ENCODE results near the gene KCNQ1. TPM values are rescaled to one million over a fixed set of nuclear protein-coding genes. Genes with fewer than 3 reads are reported as not detected.
A peak's percentile ranks its signal among the peaks of the same experiment; 100 is the strongest.

The KCNQ1 gene
- total and polyA plus RNA-seq, 5 experiments from 2014 or later = 8.7 to 25.1 (median 22.9) TPM

DNA sequence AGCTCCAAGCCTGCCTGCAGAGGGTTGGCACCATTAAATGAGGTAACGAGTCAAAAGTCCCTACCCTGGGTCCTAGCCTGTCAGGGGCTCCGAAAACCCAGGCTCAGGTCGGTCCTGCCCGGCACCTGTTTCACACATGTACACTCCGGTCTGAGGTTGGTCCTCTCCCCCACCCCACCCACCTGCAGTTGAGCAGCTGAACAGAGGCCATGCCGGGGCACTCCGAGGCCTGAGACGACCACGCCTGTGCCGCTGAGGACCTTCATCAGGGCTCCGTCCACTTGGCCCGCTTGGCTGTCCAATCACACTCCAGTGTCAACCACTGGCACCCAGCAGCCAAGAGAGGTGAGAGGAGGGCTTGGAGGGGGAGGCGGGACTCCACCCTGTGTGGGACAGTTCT, 42.7 kb upstream of the KCNQ1 start:
- no peaks in the 10 kb centered on the region for H3K27me3 Mint-ChIP-seq
- H3K4me1 Mint-ChIP-seq = peaks cover 3 to 25% (median 18%) of the 10 kb centered on the region in 4 donors
- DNase-seq (no peak), ATAC-seq (no peak)
- peak overlapping the region; percentile 74 to 97 (median 91) for H3K4me3 Mint-ChIP-seq
- H3K9me3 Mint-ChIP-seq = no peaks in the 10 kb centered on the region
- peak overlapping the region in 2 of 10 donors; percentile 26 to 49 for H3K27ac Mint-ChIP-seq
- H3K36me3 Mint-ChIP-seq = peaks cover 0 to 21% (median 0%) of the 10 kb centered on the region in 3 donors
- POLR2A ChIA-PET = interaction anchor here (8.2 kb wide), 1 partner anchor 100 kb away, joined by 113 read pairs; the partner anchor contains the start of genes C11orf21 and TSPAN32

DNA sequence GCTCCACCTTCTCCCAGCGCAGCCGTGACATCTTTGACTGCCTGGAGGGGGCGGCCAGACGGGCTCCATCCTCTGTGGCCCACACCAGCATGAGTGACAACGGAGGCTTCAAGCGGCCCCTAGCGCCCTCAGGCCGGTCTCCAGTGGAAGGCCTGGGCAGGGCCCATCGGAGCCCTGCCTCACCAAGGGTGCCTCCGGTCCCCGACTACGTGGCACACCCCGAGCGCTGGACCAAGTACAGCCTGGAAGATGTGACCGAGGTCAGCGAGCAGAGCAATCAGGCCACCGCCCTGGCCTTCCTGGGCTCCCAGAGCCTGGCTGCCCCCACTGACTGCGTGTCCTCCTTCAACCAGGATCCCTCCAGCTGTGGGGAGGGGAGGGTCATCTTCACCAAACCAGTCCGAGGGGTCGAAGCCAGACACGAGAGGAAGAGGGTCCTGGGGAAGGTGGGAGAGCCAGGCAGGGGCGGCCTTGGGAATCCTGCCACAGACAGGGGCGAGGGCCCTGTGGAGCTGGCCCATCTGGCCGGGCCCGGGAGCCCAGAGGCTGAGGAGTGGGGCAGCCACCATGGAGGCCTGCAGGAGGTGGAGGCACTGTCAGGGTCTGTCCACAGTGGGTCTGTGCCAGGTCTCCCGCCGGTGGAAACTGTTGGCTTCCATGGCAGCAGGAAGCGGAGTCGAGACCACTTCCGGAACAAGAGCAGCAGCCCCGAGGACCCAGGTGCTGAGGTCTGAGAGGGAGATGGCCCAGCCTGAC, 41.7 kb upstream of the KCNQ1 start:
- Mint-ChIP-seq H3K27me3 (no peaks in the 10 kb centered on the region), H3K4me3 (peak overlapping the region in 7 of 10 donors; percentile 11 to 94 (median 52)), H3K27ac (peak overlapping the region in 1 of 10 donors; percentile 56), H3K4me1 (peaks cover 3 to 25% (median 18%) of the 10 kb centered on the region in 4 donors), H3K36me3 (peaks cover 0 to 15% (median 0%) of the 10 kb centered on the region in 3 donors), H3K9me3 (no peaks in the 10 kb centered on the region)
- POLR2A ChIA-PET = interaction anchor here (1.5 to 8.2 kb wide), 2 partner anchors 94 to 101 kb away, joined by 3 to 113 read pairs; partner anchors contain the start of genes C11orf21 and TSPAN32
- DNase-seq (no peak), ATAC-seq (no peak)

DNA sequence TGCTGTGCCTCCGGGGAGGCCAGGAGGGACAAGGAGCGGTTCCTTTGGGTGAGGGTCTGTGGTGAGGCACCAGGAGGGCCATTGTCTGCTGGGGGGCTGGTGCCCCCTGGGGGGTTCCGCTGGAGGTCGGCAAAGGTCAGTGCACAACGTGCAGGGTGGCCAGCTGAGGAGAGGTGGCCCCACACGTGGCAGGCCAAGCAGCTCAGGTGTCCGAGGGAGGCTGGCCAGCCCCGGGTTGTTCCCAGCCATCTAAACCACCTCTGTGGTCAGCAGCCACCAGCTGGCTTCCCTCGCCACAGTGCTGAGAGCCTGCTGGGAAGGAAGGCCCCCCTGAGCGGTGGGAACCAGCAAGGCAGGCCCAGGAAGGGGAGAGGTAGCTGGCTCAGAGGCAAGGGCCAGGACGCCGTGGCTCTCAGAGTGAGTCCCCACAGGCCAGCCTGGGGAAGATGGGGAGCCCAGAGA, 40.0 kb upstream of the KCNQ1 start:
- H3K4me1 Mint-ChIP-seq = peaks cover 3 to 21% (median 11%) of the 10 kb centered on the region in 4 donors
- no peaks in the 10 kb centered on the region for H3K27me3 Mint-ChIP-seq
- POLR2A ChIA-PET = interaction anchor here (8.2 kb wide), 1 partner anchor 102 kb away, joined by 113 read pairs; the partner anchor contains the start of genes C11orf21 and TSPAN32
- ATAC-seq (no peak), DNase-seq (no peak)
- H3K4me3 Mint-ChIP-seq = no peak overlapping the region
- H3K36me3 Mint-ChIP-seq = peaks cover 0 to 15% (median 0%) of the 10 kb centered on the region in 3 donors
- H3K27ac Mint-ChIP-seq = peak overlapping the region in 1 of 10 donors; percentile 32
- no peaks in the 10 kb centered on the region for H3K9me3 Mint-ChIP-seq

DNA sequence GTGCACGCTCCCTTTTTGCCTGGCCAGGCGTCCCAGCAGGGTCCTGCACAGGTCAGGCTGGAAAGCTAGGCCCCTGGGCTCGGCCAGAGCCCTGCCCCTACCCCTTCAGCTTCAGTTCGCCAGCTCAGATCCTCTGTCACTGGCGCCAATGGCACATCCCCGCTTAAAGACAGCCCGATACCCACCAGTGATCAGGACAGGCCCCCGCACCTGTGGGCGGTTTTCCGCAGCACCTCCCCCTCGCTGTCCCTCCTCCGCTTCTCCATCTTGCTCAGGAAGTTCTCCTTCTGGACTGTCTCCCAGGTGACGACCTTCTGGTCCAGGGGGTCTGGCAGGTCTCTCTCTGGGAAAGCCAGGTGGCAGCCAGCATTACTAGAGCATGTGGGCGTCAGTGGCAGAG, 38.4 kb upstream of the KCNQ1 start:
- ATAC-seq (no peak), DNase-seq (no peak)
- Mint-ChIP-seq H3K9me3 (no peaks in the 10 kb centered on the region), H3K27me3 (no peaks in the 10 kb centered on the region), H3K27ac (peak overlapping the region in 3 of 10 donors; percentile 3 to 52 (median 50)), H3K36me3 (peaks cover 0 to 15% (median 0%) of the 10 kb centered on the region in 3 donors), H3K4me1 (peaks cover 1 to 15% (median 5%) of the 10 kb centered on the region in 4 donors), H3K4me3 (peak overlapping the region in 1 of 10 donors; percentile 53)
- POLR2A ChIA-PET = interaction anchor here (8.2 kb wide), 1 partner anchor 104 kb away, joined by 113 read pairs; the partner anchor contains the start of genes C11orf21 and TSPAN32

DNA sequence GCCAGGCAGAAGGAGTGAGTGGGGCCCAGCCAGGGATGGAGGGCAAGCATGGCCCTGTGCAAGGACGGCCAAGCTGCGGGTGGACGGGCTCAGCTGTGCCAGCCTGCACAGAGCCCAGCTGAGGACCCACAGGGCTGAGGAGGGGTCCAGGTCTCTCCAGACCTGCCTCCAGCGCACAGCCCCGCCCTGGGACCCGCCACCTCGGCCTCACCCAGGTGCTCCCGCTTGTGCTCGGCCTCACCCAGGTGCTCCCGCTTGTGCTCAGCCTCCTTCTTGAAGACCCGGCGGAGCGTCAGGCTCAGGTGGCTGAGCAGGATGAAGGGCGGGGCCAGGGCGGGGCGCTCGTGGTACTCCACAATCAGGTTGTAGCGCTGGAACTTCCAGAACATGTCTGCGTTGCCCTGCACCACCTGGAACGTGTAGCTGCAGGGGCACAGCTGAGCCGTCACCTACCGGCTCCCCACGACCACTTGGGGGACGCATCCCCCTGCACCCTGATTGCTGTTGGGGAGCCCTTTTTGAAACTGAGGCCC, 37.9 kb upstream of the KCNQ1 start:
- H3K36me3 Mint-ChIP-seq = peaks cover 0 to 15% (median 0%) of the 10 kb centered on the region in 3 donors
- peaks cover 0 to 10% (median 2%) of the 10 kb centered on the region in 4 donors for H3K4me1 Mint-ChIP-seq

DNA sequence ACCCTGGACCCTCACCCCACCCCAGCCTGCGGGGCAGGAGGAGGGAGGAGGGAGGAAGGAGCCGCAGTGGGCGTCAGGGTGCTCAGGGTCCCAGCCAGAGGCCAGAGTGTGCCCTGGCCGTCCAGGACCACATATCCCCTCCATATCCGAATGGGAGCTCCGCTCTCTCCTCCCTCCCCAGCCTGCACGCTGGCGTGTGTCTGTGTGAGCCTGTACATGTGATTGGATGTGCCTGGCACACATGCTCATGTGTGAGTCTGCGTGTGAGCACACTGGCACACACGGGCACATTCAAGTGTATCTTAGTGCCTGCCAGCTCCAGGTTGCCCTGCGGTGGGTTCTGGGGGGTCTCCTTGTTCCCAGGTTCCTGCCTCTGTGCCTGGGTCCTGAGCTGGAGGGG, 36.1 kb upstream of the KCNQ1 start:
- DNase-seq (no peak), ATAC-seq (no peak)
- H3K4me1 Mint-ChIP-seq = no peaks in the 10 kb centered on the region
- POLR2A ChIA-PET = interaction anchor here (1.3 kb wide), 1 partner anchor 106 kb away, joined by 3 read pairs; no protein-coding TSS in a partner anchor
- H3K9me3 Mint-ChIP-seq = no peaks in the 10 kb centered on the region
- H3K27ac Mint-ChIP-seq = no peak overlapping the region
- H3K4me3 Mint-ChIP-seq = no peak overlapping the region
- no peaks in the 10 kb centered on the region for H3K27me3 Mint-ChIP-seq
- H3K36me3 Mint-ChIP-seq = peaks cover 0 to 2% (median 0%) of the 10 kb centered on the region in 3 donors

More for the DNA sequence above, 37.9 kb upstream of the KCNQ1 start:
- no peaks in the 10 kb centered on the region for H3K27me3 Mint-ChIP-seq
- no peak overlapping the region for H3K4me3 Mint-ChIP-seq
- H3K27ac Mint-ChIP-seq = peak overlapping the region in 1 of 10 donors; percentile 3
- no peak for DNase-seq
- no peaks in the 10 kb centered on the region for H3K9me3 Mint-ChIP-seq
- no peak for ATAC-seq
- POLR2A ChIA-PET = interaction anchor here (8.2 kb wide), 1 partner anchor 104 kb away, joined by 113 read pairs; the partner anchor contains the start of genes C11orf21 and TSPAN32

DNA sequence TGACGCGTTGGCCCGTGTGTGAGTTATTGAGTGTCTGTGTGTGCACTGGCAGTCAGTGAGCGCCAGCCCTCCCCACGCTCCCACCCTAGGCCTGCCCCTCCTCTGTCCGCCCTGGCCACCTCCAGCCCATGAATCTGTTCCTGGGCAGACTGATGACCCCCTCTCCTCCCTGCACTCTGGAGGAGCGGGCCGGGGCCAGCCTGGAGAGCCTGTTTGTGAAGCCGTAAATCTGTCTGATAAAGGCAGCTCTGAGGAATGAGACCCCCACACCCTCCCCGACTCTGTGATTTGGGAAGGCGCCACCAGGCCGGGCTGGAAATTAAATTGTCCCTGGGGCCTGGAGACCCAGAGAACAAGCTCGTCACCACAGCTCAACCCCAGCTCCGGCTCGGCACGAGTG, 35.7 kb upstream of the KCNQ1 start:
- ATAC-seq (no peak), DNase-seq (no peak)
- no peaks in the 10 kb centered on the region for H3K36me3 Mint-ChIP-seq
- no peaks in the 10 kb centered on the region for H3K27me3 Mint-ChIP-seq
- H3K27ac Mint-ChIP-seq = peak overlapping the region in 1 of 10 donors; percentile 18
- no peaks in the 10 kb centered on the region for H3K9me3 Mint-ChIP-seq
- no peak overlapping the region for H3K4me3 Mint-ChIP-seq
- POLR2A ChIA-PET = interaction anchor here (1.0 to 1.3 kb wide), 2 partner anchors 107 to 111 kb away, joined by 3 read pairs; no protein-coding TSS in a partner anchor
- H3K4me1 Mint-ChIP-seq = no peaks in the 10 kb centered on the region

DNA sequence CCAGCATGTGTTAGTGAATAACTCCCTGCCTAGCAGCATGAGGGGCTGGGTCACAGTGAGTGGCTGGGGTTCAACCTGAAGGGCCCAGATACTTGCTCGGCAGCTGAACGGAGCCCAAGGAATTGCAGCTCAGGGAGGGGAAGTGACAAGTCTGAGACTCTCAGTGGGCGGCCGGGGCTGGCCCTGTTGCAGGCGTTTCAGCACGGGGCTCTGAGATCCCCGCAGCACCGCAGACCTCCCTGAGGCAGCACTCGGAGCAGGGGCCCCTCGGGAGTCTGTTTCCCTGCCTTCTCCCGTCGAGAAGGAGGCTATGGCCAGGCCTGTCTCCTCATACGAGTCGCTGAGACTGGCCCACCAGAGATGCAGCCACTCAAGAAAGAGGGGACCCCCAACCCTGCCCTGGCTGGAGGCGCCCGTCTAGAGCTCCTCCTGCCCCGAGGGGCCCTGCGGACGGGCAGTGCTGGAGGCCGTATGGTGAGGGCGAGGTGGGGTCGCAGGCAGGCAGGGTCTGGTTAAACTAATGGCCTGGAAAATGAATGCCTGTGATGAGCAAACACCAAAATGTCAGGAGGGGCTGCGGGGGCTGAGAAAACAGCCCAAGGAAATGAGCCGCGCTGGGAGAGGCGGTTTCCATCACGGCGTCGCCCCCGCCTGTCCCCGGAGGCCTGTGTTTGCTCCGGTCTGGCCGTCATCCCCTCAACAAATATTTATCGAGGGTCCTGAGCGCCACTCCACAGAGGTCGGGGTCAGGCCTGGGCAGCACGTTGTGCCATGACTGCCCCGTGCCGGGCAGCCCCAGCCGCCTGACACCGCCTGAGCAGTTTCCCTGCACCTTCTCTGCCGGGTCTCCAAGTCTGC, 35.0 kb upstream of the KCNQ1 start:
- H3K36me3 Mint-ChIP-seq = no peaks in the 10 kb centered on the region
- no peaks in the 10 kb centered on the region for H3K9me3 Mint-ChIP-seq
- ATAC-seq (no peak), DNase-seq (no peak)
- no peak overlapping the region for H3K27ac Mint-ChIP-seq
- no peaks in the 10 kb centered on the region for H3K27me3 Mint-ChIP-seq
- POLR2A ChIA-PET = interaction anchor here (1.0 kb wide), 1 partner anchor 112 kb away, joined by 3 read pairs; no protein-coding TSS in a partner anchor
- no peak overlapping the region for H3K4me3 Mint-ChIP-seq
- no peaks in the 10 kb centered on the region for H3K4me1 Mint-ChIP-seq

DNA sequence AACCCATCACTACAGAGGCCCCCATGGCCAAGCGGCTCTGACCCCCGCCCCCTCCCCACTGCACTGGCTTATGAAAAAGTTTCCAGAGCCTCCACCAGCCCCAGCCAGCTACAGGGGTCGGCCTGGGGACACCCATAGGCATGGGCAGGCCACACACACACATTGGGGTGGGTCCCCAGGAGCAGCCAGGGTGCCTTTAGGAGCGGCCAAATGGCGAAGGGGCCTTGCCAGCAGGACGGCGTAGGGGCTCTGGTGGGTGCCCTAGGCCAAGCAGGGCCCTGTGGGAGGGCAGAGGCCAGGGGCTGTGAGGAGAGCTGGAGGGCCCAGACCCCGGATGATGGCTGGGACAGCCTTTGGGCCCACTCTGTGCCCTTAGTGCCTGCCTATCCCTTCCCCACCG, 34.2 kb upstream of the KCNQ1 start:
- H3K36me3 Mint-ChIP-seq = no peaks in the 10 kb centered on the region
- H3K4me3 Mint-ChIP-seq = no peak overlapping the region
- H3K27me3 Mint-ChIP-seq = no peaks in the 10 kb centered on the region
- H3K27ac Mint-ChIP-seq = no peak overlapping the region
- DNase-seq (no peak), ATAC-seq (no peak)
- no peaks in the 10 kb centered on the region for H3K9me3 Mint-ChIP-seq
- H3K4me1 Mint-ChIP-seq = no peaks in the 10 kb centered on the region
- POLR2A ChIA-PET = no interaction called here

DNA sequence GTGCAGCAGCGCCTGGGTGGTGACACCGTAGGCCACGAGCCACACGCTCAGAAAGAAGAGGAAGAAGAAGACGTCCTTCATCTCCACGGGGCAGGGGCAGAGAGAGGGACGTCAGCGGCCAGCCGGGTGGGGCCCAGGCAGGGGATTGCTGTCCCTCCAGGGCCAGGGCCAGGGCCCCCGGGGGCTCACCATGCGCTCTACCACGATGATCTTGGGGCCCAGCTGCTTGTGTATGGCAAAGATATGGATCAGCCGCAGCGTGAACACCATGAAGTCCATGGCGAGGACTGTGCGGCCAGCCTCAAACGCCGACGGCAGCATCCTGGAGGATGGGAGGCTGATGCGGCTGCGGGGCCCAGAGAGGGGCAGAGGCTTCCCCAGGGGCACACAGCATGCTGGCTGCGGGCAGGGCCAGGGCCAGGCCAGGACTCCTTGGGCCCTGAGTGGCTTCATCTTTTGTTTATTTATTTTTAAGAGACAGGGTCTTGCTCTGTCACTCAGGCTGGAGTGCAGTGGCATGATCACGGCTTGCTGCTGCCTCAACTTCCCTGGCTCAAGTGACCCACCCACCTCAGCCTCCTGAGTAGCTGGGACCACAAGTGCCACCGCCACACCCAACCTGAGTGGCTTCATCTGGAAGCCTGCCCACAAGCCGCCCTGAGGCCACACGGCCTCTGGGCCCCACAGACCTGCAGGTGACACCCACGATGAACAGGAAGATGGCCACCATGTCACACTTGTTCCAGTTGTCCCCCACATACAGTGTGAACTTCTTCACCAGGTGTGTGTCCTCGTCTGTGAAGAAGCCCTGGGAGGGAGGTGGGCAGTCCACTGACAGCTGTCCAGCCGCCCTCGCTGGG, 33.1 kb upstream of the KCNQ1 start:
- no peak for DNase-seq
- peak overlapping the region in 1 of 10 donors; percentile 74 for H3K27ac Mint-ChIP-seq
- H3K9me3 Mint-ChIP-seq = no peaks in the 10 kb centered on the region
- H3K4me1 Mint-ChIP-seq = no peaks in the 10 kb centered on the region
- no peak for ATAC-seq
- POLR2A ChIA-PET = no interaction called here
- H3K27me3 Mint-ChIP-seq = no peaks in the 10 kb centered on the region
- no peak overlapping the region for H3K4me3 Mint-ChIP-seq
- no peaks in the 10 kb centered on the region for H3K36me3 Mint-ChIP-seq

DNA sequence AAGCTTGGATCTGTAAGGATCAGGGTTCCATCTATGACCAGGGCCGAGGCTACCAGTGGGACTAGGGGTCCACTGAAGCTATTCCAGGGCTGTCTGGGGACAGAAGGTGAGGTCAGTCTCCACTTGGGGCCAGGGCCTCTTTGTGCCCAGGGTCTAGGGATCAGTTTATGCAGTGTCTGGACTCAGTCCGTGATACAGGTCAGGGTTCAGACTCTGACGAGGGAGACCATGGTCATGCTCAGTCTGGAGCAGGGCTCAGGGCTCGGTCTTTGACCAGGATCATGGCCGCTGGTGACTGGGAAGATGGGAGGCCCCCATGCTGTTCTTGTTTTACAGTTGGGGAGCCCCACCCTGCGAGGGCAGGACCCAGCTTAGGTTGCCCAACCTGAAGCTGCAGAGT, 32.5 kb upstream of the KCNQ1 start:
- Mint-ChIP-seq H3K9me3 (no peaks in the 10 kb centered on the region), H3K36me3 (no peaks in the 10 kb centered on the region), H3K27ac (no peak overlapping the region), H3K27me3 (no peaks in the 10 kb centered on the region), H3K4me1 (no peaks in the 10 kb centered on the region), H3K4me3 (no peak overlapping the region)
- POLR2A ChIA-PET = no interaction called here
- ATAC-seq = no peak
- no peak for DNase-seq

Measured in naive thymus-derived CD8-positive, alpha-beta T cell (primary cell).